ENCODE measurements around the gene TES.

TES gene

DNA sequence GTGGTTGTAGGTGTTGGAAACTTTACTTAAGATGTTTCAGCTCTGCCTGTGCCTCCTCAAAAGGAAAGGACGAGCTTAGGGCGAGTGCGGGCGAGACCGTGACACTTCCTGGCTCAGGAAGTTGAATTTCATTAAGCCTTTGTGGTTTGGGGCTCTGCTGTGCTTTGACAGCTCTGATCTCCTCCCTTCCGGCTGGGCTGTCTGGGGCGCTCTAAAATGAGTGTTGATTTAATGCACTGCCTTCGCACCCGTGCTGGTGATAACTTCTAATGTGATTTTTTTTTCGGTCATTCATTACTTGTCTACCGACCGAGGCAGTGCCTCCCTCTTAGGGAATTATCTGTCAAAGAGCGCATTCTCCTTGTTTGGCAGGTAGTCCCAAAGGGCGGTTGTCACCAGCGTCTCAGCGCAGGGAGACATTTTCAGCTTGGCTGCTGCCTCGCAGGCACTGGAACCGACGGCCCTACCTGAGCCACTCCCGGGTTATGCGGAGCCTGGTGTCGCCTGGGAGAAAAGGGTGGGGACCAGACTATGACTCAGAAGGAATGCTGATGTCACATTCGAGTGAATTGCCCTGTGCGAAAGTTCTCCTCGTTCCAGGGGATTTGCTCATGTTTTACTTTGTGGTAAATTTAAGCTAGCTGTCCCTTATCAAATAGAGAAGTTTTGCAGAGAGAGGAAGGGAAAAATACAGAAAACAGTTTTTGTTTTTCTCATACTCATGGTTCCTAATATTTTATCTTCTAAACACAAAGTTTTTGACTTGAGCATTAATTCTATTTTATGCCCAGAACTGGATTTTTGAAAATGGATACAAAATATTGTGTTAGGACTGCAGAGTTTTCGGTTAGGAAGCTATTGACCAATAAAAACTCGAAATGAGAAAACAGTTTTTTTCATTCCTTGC is 920 bp downstream of the TES start:
- Mint-ChIP-seq H3K4me3 (peak overlapping the region; percentile 98 to 99), H3K4me1 (peaks cover 52% of the 10 kb centered on the region), H3K27me3 (no peaks in the 10 kb centered on the region), H3K9me3 (peaks cover 0 to 5% of the 10 kb centered on the region in 2 donors), H3K27ac (peak overlapping the region; percentile 97 to 99)
- DNase-seq (peak; percentile 71 to 81), ATAC-seq (peak; percentile 86)

DNA sequence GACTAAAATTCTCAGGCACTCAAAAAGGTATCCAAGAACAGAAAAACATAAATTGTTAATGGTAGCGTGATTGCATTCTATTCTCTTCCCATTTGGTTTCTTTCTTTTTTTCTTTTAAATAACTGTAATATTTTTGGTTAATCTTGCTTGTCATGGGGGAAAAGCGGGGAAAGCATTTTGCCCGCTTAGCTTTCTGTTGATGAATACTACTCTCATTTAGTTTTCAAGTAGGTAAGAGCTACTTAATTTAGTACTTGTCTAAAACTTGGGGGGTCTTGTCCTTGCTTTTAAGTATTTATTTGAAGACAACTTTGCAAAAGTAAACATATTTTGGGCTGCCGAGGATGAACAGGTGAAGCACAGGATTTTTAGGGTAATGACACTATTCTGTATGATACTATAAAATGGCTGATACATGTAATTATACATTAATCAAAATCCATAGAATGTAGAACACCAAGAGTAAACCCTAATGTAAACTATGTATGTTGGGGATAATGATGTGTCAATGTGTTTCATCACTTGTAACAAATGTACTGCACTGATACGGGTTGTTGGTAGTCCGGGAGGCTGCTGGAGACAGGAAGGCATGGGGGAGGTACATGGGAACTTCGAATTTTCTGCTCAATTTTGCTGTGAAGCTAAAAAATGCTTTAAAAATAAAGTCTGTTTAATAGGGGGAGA is 1.7 kb downstream of the TES start:
- Mint-ChIP-seq H3K9me3 (peaks cover 0 to 5% of the 10 kb centered on the region in 2 donors), H3K27me3 (no peaks in the 10 kb centered on the region), H3K27ac (peak overlapping the region; percentile 97 to 99), H3K4me3 (peak overlapping the region; percentile 98 to 99), H3K4me1 (peaks cover 56% of the 10 kb centered on the region)
- DNase-seq (peak in 1 of 2 donors; percentile 17), ATAC-seq (no peak)

DNA sequence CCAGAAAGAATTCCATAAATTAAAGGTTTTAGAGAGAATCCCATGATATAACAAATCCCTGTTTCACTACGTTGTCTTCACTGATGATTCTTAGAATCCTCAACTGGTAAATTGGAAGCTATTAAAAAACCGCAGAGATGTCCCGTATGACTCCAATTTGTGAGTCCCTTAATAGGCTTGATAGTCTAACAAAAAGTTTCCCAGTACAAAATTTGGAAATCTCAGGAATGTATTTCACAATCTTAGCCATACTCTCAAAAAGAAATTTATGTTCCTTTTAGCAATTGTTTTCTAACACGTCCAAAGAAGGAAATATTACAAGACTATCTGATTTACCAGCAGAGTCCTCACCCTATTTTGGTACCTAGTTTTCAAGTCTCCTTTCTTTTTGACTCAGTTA is 2.5 kb downstream of the TES start:
- H3K27me3 Mint-ChIP-seq: no peaks in the 10 kb centered on the region
- DNase-seq: no peak
- ATAC-seq: no peak
- no peaks in the 10 kb centered on the region for H3K9me3 Mint-ChIP-seq
- H3K4me3 Mint-ChIP-seq: peak overlapping the region; percentile 98 to 99
- peaks cover 62% of the 10 kb centered on the region for H3K4me1 Mint-ChIP-seq
- H3K27ac Mint-ChIP-seq: peak overlapping the region; percentile 97 to 99

DNA sequence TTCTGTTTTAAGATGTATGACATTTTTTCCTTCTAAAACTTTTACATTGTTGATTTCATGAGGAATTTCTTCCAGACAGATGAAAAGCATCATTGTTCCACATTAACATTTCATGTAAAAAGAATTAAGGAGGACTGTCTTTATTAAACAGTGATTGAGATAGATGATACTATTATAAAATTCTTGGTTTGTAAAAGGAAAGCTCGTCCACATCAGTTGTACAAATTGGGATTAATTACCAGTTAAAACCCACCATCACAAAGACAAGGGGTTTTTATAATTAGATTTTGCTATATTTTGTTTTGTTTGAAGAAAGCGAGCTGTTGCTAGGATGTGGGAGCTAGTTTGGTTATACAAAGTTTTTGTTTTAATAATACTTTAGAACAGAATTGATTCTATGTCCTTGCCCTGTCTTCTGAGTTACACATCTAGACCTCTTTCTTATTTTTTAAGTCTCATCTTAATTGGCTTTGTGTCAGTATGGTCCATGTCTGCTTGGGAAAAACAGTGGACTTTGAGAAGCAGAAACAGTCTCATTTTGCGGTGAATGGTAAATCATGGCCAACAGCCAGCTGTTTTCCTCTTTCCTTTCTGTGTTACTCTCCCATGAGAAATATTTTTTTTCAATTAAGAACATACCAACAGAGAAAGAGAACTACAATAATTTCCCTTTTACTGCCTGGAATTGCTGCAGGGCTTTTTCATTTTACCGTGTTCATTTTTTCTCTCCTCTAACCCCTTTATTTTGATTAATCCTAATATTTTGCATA is 3.2 kb downstream of the TES start:
- Mint-ChIP-seq H3K9me3 (no peaks in the 10 kb centered on the region), H3K27me3 (no peaks in the 10 kb centered on the region), H3K4me3 (peak overlapping the region; percentile 98 to 99), H3K27ac (peak overlapping the region in 1 of 2 donors; percentile 99), H3K4me1 (peaks cover 68% of the 10 kb centered on the region)
- DNase-seq: no peak
- no peak for ATAC-seq

DNA sequence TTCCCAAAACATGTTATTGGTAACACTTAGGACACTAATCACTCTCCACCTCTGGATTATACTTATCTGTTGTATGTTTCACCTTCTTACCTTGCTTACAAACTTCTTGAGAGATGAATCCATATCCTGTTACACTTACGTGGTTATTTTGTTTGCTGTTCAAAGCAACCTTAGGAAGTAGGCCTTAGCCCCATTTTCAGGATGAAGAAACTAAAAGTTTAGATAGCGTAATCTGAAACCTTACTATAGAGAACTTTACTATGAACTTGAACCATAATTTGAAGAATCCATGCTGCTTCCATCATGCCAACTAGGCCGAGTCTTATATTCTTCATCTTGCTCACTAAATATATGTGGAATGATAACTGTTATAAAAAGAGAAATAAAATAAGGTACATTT is 4.6 kb downstream of the TES start:
- Mint-ChIP-seq H3K27me3 (no peaks in the 10 kb centered on the region), H3K9me3 (no peaks in the 10 kb centered on the region), H3K4me1 (peaks cover 76% of the 10 kb centered on the region), H3K27ac (peak overlapping the region in 1 of 2 donors; percentile 1), H3K4me3 (peak overlapping the region; percentile 42 to 49)
- ATAC-seq (no peak), DNase-seq (no peak)

DNA sequence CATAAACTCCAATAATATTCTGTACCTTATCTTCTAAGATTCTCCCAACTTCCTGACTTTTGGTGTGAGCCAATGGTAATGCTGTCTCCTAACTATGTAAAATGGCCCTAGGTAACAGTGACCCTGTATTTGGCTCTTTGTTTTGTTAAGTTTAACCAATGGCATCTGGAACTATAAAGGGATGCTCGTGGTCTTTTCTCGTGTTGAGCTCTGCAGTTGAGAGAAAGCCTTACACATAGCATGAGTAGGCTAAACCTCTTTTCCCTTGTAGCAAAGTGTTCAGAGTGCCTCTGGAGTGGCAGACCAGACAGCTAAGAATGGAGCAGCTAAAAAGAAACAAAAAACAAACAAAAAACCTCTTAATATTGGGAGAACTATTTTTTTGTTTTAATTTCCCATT is 5.2 kb downstream of the TES start:
- no peak for ATAC-seq
- no peaks in the 10 kb centered on the region for H3K9me3 Mint-ChIP-seq
- no peak for DNase-seq
- peak overlapping the region; percentile 49 to 63 for H3K4me3 Mint-ChIP-seq
- H3K4me1 Mint-ChIP-seq: peaks cover 74% of the 10 kb centered on the region
- no peaks in the 10 kb centered on the region for H3K27me3 Mint-ChIP-seq
- no peak overlapping the region for H3K27ac Mint-ChIP-seq

DNA sequence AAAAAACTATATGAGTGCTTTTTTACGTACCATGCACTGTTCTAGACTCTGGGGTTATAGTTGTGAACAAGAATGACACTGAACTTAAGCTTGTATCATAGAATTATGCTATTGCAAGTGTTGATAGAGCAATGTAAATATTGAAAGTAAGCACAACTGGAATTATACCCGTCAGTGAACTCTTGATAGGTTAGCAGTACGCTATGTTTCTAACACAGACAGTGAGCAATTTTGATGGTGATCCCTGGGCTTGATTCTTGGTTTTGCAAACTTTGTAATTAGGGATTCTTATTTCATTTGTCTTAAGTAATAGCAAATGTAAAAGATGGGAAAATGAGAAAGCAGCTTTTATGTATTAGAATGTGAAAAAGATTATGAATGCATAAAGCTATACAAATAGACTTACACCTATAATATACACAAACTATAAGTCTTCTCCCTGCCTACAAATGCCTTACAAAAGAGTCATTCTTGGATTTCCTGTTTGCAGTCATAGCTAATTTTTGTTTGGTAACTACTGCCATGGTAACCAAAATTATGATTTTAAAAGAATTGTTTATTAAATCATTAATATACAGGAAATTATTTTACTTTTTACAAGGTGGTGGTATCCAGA is 6.7 kb downstream of the TES start:
- ATAC-seq (peak; percentile 53), DNase-seq (no peak)
- no peaks in the 10 kb centered on the region for H3K27me3 Mint-ChIP-seq
- peak overlapping the region in 1 of 2 donors; percentile 26 for H3K4me3 Mint-ChIP-seq
- H3K27ac Mint-ChIP-seq: peak overlapping the region in 1 of 2 donors; percentile 78
- H3K9me3 Mint-ChIP-seq: no peaks in the 10 kb centered on the region
- H3K4me1 Mint-ChIP-seq: peaks cover 83% of the 10 kb centered on the region

DNA sequence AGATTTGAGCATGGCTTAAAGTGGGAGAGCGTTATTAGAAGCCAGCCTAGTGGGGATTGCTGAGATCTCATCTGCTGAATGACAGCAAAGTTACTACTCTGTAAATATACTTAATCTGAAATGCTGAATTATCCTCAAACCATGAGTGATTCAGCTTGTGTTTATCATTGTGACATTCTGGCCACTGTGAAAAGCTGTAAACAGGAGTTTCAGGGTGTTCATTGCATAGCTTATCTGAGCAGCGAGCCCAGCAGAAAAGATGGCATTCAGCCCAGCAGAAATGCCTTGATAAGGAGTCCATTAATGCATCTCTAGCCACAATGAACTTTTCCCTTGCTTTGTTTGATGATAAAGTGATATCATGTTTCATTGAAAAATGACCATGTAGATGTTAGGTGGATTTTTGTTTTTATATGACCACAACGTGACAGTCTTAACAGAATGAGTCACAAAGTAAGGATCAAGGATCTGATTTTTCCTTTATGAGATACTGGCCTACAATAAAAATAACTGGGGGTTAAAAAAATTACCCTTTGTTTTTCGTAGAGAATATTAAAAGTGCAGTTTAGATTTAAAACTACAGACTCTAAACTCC is 7.8 kb downstream of the TES start:
- H3K4me1 Mint-ChIP-seq: peaks cover 80% of the 10 kb centered on the region
- H3K27me3 Mint-ChIP-seq: no peaks in the 10 kb centered on the region
- no peaks in the 10 kb centered on the region for H3K9me3 Mint-ChIP-seq
- peak overlapping the region; percentile 26 to 41 for H3K4me3 Mint-ChIP-seq
- ATAC-seq (no peak), DNase-seq (no peak)
- H3K27ac Mint-ChIP-seq: peak overlapping the region in 1 of 2 donors; percentile 87

DNA sequence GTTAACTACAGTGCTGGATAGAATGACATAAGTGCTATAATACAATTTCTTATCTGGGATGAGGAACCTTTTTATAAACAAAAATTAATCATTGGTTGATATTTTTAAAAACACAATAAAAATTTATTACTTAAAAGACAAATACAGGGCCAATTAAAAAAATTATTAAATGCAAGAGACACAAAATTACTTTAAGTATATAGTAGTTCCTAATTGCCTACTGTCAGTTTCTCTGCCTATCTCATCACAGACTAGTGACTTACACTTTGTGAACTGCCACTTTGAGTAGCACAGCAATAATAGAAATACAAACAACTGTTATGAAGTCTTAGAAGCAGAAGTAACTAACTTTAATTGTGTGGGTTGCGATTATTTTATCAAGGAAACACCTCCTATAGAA is 8.4 kb downstream of the TES start:
- ATAC-seq: no peak
- H3K4me3 Mint-ChIP-seq: peak overlapping the region; percentile 26 to 41

DNA sequence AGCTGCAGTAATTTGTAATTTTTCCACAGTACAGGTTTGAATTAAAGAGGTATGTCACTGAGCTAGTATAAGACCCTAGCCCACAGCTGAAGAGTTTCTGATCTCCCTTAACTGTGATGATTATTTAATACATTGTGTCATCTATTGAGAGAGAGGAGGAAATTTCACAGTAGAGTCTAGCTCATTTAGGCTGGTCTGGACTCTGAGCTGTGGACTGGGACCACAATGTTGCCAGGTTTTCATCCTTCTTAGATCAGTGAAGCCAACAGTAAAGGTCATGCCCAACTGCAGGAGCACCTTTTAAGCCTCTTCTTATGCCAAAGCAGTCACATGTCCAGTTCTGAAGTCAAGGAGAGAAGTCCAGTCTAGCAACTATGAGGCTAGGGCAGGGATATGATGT is 8.9 kb downstream of the TES start:
- H3K4me3 Mint-ChIP-seq: no peak overlapping the region
- H3K9me3 Mint-ChIP-seq: no peaks in the 10 kb centered on the region
- ATAC-seq (peak; percentile 28), DNase-seq (no peak)
- no peak overlapping the region for H3K27ac Mint-ChIP-seq
- no peaks in the 10 kb centered on the region for H3K27me3 Mint-ChIP-seq
- peaks cover 80% of the 10 kb centered on the region for H3K4me1 Mint-ChIP-seq

More for the DNA sequence above, 8.4 kb downstream of the TES start:
- Mint-ChIP-seq H3K27me3 (no peaks in the 10 kb centered on the region), H3K4me1 (peaks cover 80% of the 10 kb centered on the region), H3K9me3 (no peaks in the 10 kb centered on the region), H3K27ac (no peak overlapping the region)
- DNase-seq: no peak

DNA sequence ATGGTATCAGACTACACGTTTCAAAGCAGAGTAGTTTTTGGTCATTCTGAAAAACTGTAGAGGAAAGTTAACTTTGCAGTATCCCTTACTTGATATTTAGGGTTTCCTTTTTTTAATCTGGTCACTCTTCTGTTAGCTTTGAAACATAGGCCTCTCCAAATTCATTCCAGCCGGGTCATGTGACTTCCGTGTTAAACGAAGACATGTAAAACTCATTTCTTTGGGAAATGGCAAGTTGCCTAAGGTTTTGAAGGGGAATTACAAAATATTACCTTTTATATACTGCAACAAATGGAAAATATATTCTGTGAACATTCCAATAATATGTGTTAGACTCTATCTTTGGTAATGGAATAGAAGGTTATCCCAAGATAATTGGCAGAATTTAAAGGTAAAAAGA is 9.5 kb downstream of the TES start:
- Mint-ChIP-seq H3K27ac (no peak overlapping the region), H3K4me3 (no peak overlapping the region), H3K9me3 (no peaks in the 10 kb centered on the region), H3K27me3 (no peaks in the 10 kb centered on the region), H3K4me1 (peaks cover 80% of the 10 kb centered on the region)
- DNase-seq (no peak), ATAC-seq (no peak)

DNA sequence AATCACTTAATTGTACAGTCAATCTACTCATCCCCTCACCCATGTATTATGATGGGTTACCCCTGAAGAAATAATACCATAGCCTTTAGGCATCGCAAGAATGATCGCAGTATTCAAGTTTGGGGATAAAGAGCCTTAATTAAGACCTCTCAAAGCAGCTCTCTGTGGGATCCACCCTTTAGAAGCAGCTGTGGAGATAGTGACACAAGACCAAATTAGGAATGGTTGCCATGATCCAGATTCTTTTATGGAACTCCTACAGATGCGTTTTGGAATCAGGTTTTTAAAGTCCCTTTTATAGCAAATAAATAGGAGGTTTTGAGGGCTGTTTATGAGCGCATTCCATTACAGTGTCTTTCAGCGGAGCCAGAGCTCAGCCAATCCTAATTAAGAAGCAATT is 12.2 kb downstream of the TES start:
- Mint-ChIP-seq H3K27ac (no peak overlapping the region), H3K4me1 (peaks cover 78% of the 10 kb centered on the region), H3K9me3 (no peaks in the 10 kb centered on the region), H3K27me3 (no peaks in the 10 kb centered on the region), H3K4me3 (no peak overlapping the region)
- DNase-seq (no peak), ATAC-seq (no peak)

DNA sequence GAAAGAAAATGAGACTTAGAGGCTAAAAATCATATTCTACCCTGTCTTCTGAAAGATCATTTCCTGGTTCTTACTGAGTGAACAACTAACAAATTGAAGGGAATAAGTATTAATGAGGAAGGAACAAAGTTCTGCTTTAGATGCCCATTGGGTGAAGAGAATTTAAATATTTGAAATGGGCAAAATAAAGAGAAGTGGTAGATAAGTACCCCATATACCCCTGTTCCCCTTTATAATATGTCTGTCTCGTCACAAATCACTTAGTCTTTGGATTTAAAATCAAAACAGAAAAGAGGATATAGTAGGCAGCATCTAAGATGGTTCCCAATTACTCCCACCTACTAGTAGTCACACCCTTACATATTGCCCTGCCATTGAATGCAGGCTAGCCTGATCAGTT is 13.2 kb downstream of the TES start:
- H3K27ac Mint-ChIP-seq: no peak overlapping the region

DNA sequence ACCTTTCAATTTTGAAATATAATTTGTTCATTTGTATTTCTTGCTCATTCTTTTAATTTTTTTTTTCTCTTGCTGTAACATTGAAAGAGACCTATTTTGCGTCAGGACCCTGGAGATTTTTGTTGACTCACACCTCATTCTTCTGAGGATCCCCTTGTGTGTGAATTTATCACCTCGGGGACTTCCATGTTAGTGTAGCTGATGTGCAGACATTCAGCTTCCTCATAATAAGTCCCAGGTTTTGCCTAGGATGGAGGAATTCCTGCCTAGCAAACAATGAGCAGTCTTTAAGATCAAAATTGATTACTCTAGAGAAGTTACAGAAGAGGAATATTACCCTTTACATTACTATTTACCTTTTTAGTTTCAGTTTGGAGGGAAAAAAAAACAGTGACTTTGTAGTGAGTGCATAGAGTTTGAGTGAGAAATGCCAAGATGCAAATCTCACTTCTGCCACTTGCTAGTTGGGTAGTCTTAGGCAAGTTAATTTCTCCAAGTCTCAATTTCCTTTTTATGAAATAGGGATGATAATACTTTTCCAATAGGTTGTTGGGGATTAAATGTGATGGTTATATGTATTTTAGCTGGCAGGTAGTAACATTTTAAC is 14.3 kb downstream of the TES start:
- Mint-ChIP-seq H3K4me1 (peaks cover 73% of the 10 kb centered on the region), H3K27me3 (no peaks in the 10 kb centered on the region), H3K4me3 (peak overlapping the region; percentile 66 to 71), H3K27ac (peak overlapping the region in 1 of 2 donors; percentile 34), H3K9me3 (no peaks in the 10 kb centered on the region)
- DNase-seq: no peak
- ATAC-seq: peak; percentile 74

More for the DNA sequence above, 13.2 kb downstream of the TES start:
- H3K4me1 Mint-ChIP-seq: peaks cover 74% of the 10 kb centered on the region
- DNase-seq (no peak), ATAC-seq (no peak)
- H3K27me3 Mint-ChIP-seq: no peaks in the 10 kb centered on the region
- no peaks in the 10 kb centered on the region for H3K9me3 Mint-ChIP-seq
- H3K4me3 Mint-ChIP-seq: peak overlapping the region in 1 of 2 donors; percentile 66
